ENCODE results near the gene MAST4.

Gene MAST4

GRCh38 chr5:66952153-66952552 is 356.0 kb downstream of the MAST4 start:
- no peak for TF ChIP-seq ZNF274 (IDR thresholded peaks at IDR 0.05; ENCODE audit: low read depth, low read length)
- H3K4me3 ChIP-seq (ENCODE audit: low read length), result no peak overlapping the region

GRCh38 chr5:66956439-66956838 is 360.2 kb downstream of the MAST4 start:
- no peak for TF ChIP-seq ZNF274 (IDR thresholded peaks at IDR 0.05; ENCODE audit: low read depth, low read length)
- H3K4me3 ChIP-seq (ENCODE audit: low read length), result no peak overlapping the region

GRCh38 chr5:66958201-66958979 is 362.2 kb downstream of the MAST4 start:
- no peak for TF ChIP-seq ZNF274 (IDR thresholded peaks at IDR 0.05; ENCODE audit: low read depth, low read length)
- H3K4me3 ChIP-seq (ENCODE audit: low read length), result no peak overlapping the region

GRCh38 chr5:66958980-66959641 is 362.9 kb downstream of the MAST4 start:
- no peak overlapping the region for H3K4me3 ChIP-seq (ENCODE audit: low read length)

GRCh38 chr5:66959653-66960052 is 363.5 kb downstream of the MAST4 start:
- no peak overlapping the region for H3K4me3 ChIP-seq (ENCODE audit: low read length)
- no peak for TF ChIP-seq ZNF274 (IDR thresholded peaks at IDR 0.05; ENCODE audit: low read depth, low read length)

More at GRCh38 chr5:66958980-66959641, 362.9 kb downstream of the MAST4 start:
- no peak for TF ChIP-seq ZNF274 (IDR thresholded peaks at IDR 0.05; ENCODE audit: low read depth, low read length)

GRCh38 chr5:66960369-66961137 is 364.4 kb downstream of the MAST4 start:
- H3K4me3 ChIP-seq (ENCODE audit: low read length), result no peak overlapping the region
- TF ChIP-seq ZNF274 (IDR thresholded peaks at IDR 0.05; ENCODE audit: low read depth, low read length), result no peak

- no peak for TF ChIP-seq ZNF274 (IDR thresholded peaks at IDR 0.05; ENCODE audit: low read depth, low read length)
- H3K4me3 ChIP-seq (ENCODE audit: low read length), result no peak overlapping the region
Measured at GRCh38 chr5:66963559-66963971, 367.4 kb downstream of the MAST4 start.

GRCh38 chr5:66966439-66966838 is 370.2 kb downstream of the MAST4 start:
- no peak for TF ChIP-seq ZNF274 (IDR thresholded peaks at IDR 0.05; ENCODE audit: low read depth, low read length)
- no peak overlapping the region for H3K4me3 ChIP-seq (ENCODE audit: low read length)

GRCh38 chr5:66967102-66967501 is 370.9 kb downstream of the MAST4 start:
- H3K4me3 ChIP-seq (ENCODE audit: low read length), result no peak overlapping the region
- TF ChIP-seq ZNF274 (IDR thresholded peaks at IDR 0.05; ENCODE audit: low read depth, low read length), result no peak

GRCh38 chr5:66967826-66968262 is 371.7 kb downstream of the MAST4 start:
- H3K4me3 ChIP-seq (ENCODE audit: low read length), result no peak overlapping the region
- TF ChIP-seq ZNF274 (IDR thresholded peaks at IDR 0.05; ENCODE audit: low read depth, low read length), result no peak

- no peak for TF ChIP-seq ZNF274 (IDR thresholded peaks at IDR 0.05; ENCODE audit: low read depth, low read length)
- H3K4me3 ChIP-seq (ENCODE audit: low read length), result no peak overlapping the region
Measured at GRCh38 chr5:66969484-66969883, 373.3 kb downstream of the MAST4 start.

- TF ChIP-seq ZNF274 (IDR thresholded peaks at IDR 0.05; ENCODE audit: low read depth, low read length), result no peak
Measured at GRCh38 chr5:66969963-66970362, 373.8 kb downstream of the MAST4 start.

GRCh38 chr5:66972004-66972403 is 375.8 kb downstream of the MAST4 start:
- no peak overlapping the region for H3K4me3 ChIP-seq (ENCODE audit: low read length)
- TF ChIP-seq ZNF274 (IDR thresholded peaks at IDR 0.05; ENCODE audit: low read depth, low read length), result no peak

More at GRCh38 chr5:66969963-66970362, 373.8 kb downstream of the MAST4 start:
- no peak overlapping the region for H3K4me3 ChIP-seq (ENCODE audit: low read length)

- no peak for TF ChIP-seq ZNF274 (IDR thresholded peaks at IDR 0.05; ENCODE audit: low read depth, low read length)
- no peak overlapping the region for H3K4me3 ChIP-seq (ENCODE audit: low read length)
Measured at GRCh38 chr5:66974256-66974655, 378.1 kb downstream of the MAST4 start.
